HL-60 (cell line): ENCODE results near the gene CLVS2.

Experiments
- DNase-seq, 2 experiments: peaks; one replicate each; pipeline ENCODE4 v3.0.0-alpha.2; 2010 to 2020; ENCODE audit warnings: low read depth in 1 of 2, low spot score in 1 of 2
- H3K27ac ChIP-seq: fragments of 250-450 bp; sonication (Bioruptor Pico); replicated peaks from 2 replicates; pipeline ENCODE4 v1.5.1; 2020; ENCODE audit warnings: mild to moderate bottlenecking, moderate library complexity
- H3K27me3 ChIP-seq: fragments of 250-450 bp; sonication (Bioruptor Pico); 2 replicates; pipeline ENCODE4 v1.5.1; 2021; ENCODE audit warnings: mild to moderate bottlenecking, moderate library complexity; ENCODE audit not compliant: insufficient read depth, poor library complexity, severe bottlenecking
- H3K4me3 ChIP-seq: replicated peaks from 2 replicates; pipeline ENCODE4 v1.5.1; 2011; ENCODE audit warnings: mild to moderate bottlenecking, control low read depth, low read length; ENCODE audit not compliant: insufficient read depth
- GABPA ChIP-seq: IDR thresholded peaks from 2 replicates; pipeline ENCODE4 v1.6.1; 2012; ENCODE audit warnings: low read depth
- POLR2AphosphoS5 ChIP-seq: IDR thresholded peaks from 2 replicates; pipeline ENCODE4 v1.6.1; 2012; ENCODE audit warnings: low read depth
- SPI1 ChIP-seq: IDR thresholded peaks from 2 replicates; pipeline ENCODE4 v1.6.1; 2012; ENCODE audit warnings: low read depth, mild to moderate bottlenecking, borderline replicate concordance
- TF ChIP-seq, protein P1 (sequence below): IDR thresholded peaks from one replicate; pipeline ENCODE4 v1.5.1; 2011; ENCODE audit warnings: low read length, control low read depth, inconsistent platforms; ENCODE audit not compliant: insufficient read depth
- TF ChIP-seq, protein P2 (sequence below): IDR thresholded peaks from 2 replicates; pipeline ENCODE4 v1.6.1; 2012; ENCODE audit warnings: low read depth; ENCODE audit not compliant: insufficient replicate concordance

CLVS2 gene

DNA sequence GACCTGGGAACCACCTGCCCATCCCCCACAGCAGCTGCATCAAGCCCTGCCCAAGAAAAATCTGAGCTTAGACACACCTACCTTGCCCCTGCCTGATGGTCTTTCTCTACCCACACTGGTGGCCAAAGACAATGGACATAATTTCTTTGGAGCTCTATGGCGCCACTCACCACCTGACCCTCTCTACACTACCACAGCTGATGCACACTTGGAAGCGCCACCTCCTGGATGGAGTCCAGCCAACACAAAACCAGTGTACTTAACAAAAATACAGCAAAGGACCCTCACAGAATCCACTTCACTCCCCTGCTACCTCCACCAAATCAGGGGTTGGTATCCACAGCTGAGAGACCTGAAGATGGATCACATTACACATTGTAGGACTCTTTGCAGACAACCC, 39.7 kb upstream of the CLVS2 start:
- Histone ChIP-seq H3K4me3 (no peak overlapping the region), H3K27ac (no peak overlapping the region), H3K27me3 (no peaks in the 10 kb centered on the region)
- TF ChIP-seq SPI1 (no peak), POLR2AphosphoS5 (no peak), GABPA (no peak)
- TF ChIP-seq, protein P1, sequence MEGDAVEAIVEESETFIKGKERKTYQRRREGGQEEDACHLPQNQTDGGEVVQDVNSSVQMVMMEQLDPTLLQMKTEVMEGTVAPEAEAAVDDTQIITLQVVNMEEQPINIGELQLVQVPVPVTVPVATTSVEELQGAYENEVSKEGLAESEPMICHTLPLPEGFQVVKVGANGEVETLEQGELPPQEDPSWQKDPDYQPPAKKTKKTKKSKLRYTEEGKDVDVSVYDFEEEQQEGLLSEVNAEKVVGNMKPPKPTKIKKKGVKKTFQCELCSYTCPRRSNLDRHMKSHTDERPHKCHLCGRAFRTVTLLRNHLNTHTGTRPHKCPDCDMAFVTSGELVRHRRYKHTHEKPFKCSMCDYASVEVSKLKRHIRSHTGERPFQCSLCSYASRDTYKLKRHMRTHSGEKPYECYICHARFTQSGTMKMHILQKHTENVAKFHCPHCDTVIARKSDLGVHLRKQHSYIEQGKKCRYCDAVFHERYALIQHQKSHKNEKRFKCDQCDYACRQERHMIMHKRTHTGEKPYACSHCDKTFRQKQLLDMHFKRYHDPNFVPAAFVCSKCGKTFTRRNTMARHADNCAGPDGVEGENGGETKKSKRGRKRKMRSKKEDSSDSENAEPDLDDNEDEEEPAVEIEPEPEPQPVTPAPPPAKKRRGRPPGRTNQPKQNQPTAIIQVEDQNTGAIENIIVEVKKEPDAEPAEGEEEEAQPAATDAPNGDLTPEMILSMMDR: no peak
- TF ChIP-seq, protein P2, sequence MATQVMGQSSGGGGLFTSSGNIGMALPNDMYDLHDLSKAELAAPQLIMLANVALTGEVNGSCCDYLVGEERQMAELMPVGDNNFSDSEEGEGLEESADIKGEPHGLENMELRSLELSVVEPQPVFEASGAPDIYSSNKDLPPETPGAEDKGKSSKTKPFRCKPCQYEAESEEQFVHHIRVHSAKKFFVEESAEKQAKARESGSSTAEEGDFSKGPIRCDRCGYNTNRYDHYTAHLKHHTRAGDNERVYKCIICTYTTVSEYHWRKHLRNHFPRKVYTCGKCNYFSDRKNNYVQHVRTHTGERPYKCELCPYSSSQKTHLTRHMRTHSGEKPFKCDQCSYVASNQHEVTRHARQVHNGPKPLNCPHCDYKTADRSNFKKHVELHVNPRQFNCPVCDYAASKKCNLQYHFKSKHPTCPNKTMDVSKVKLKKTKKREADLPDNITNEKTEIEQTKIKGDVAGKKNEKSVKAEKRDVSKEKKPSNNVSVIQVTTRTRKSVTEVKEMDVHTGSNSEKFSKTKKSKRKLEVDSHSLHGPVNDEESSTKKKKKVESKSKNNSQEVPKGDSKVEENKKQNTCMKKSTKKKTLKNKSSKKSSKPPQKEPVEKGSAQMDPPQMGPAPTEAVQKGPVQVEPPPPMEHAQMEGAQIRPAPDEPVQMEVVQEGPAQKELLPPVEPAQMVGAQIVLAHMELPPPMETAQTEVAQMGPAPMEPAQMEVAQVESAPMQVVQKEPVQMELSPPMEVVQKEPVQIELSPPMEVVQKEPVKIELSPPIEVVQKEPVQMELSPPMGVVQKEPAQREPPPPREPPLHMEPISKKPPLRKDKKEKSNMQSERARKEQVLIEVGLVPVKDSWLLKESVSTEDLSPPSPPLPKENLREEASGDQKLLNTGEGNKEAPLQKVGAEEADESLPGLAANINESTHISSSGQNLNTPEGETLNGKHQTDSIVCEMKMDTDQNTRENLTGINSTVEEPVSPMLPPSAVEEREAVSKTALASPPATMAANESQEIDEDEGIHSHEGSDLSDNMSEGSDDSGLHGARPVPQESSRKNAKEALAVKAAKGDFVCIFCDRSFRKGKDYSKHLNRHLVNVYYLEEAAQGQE: no peak
- DNase-seq: no peak

DNA sequence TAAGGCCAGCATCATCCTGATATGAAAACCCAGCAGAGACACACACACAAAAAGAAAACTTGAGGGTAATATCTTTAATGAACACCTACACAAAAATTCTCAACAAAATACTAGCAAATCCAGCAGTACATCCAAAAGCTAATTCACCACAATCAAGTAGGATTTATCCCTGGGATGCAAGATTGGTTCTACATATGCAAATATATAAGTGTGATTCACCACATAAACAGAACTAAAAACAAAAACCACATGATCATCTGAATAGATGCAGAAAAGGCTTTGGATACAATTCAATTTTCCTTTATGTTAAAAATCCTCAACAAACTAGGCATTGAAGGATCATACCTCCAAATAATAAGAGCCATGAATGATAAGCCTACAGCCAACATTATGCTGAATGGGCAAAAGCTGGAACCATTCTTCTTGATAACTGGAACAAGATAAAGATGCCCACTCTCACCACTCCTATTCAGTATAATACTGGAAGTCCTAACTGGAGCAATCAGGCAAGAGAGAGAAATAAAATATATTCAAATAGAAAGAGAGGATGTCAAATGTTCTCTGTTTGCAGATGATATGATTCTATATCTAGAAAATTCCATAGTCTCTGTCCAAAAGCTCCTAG, 33.9 kb upstream of the CLVS2 start:
- no peak for TF ChIP-seq SPI1
- Histone ChIP-seq H3K27ac (no peak overlapping the region), H3K4me3 (no peak overlapping the region), H3K27me3 (no peaks in the 10 kb centered on the region)
- DNase-seq: no peak

DNA sequence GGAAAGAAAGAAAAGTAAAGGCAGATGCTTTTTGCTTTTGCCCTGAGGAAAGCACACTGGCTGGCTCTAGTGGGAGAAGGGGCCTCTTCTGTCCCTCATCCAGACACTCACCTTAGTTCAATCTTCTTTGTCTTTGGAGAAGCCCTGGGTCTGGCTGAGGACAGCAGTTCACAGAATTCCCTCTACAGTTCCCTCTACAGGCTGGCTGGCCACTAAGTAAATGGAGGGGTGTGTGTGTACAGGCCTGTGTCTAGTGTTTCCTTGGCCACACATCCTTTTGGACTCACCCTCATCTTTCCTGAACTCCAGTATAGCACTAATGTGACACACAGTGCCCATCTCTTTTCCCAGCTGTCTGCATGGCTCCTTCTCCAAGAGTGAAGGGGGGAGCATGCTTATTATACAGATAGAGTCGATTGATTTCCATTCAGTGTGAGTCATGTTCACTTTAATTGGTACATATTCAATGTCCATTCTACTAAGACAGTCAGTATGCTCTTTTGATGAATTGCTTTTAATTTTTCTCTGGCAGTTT, 26.0 kb upstream of the CLVS2 start:
- H3K4me3 ChIP-seq: no peak overlapping the region
- no peak for TF ChIP-seq POLR2AphosphoS5
- TF ChIP-seq, protein P2: no peak
- TF ChIP-seq SPI1: no peak
- no peak for TF ChIP-seq GABPA
- TF ChIP-seq, protein P1: no peak
- H3K27me3 ChIP-seq: no peaks in the 10 kb centered on the region
- H3K27ac ChIP-seq: no peak overlapping the region
- DNase-seq: no peak

DNA sequence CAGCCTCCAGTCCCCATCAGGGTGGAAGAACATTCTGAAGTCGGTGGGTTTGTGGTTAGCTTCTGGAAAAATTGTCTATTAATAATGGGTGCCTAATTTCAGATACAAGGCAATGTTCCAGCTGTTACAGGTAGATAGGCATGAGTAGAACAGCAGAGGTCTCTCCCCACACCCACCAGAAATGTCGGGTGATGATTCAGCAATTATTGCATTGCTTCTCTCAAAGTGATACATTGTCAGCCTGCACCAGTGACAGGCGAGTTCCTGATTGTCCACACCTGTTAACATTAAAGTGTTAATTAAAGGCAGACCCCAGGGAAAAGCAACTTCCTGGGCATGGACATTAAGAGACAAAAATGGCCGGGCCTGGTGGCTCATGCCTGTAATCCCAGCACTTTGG, 18.9 kb upstream of the CLVS2 start:
- H3K4me3 ChIP-seq: no peak overlapping the region
- DNase-seq: no peak
- H3K27me3 ChIP-seq: no peaks in the 10 kb centered on the region
- H3K27ac ChIP-seq: no peak overlapping the region
- TF ChIP-seq POLR2AphosphoS5 (no peak), SPI1 (no peak), GABPA (no peak)
- TF ChIP-seq, protein P2: no peak
- TF ChIP-seq, protein P1: no peak
